Liver (tissue), 9 donors: ENCODE measurements around the gene GRAMD4. TPM values are rescaled to one million over a fixed set of nuclear protein-coding genes. Genes with fewer than 3 reads are reported as not detected.

ENCODE experiments used
- DNase-seq: peaks from one replicate; pipeline ENCODE4 v3.0.0-alpha.2; 2017; ENCODE audit warnings: low spot score
- H3K27ac ChIP-seq, 2 donors: one replicate each; pipeline ENCODE4 v1.7.0; 2013; ENCODE audit warnings: inconsistent platforms in 2 of 2, low read length in 2 of 2, control low read depth in 1 of 2, low read depth in 1 of 2, mild to moderate bottlenecking in 1 of 2
- H3K27me3 ChIP-seq, 4 donors: one replicate each; pipeline versions ENCODE4 v1.6.1 to v1.7.0; 2013; ENCODE audit warnings: low read length in 3 of 4, inconsistent platforms in 1 of 4, mild to moderate bottlenecking in 1 of 4, moderate library complexity in 1 of 4; ENCODE audit not compliant: control insufficient read depth in 4 of 4, insufficient read depth in 4 of 4
- H3K36me3 ChIP-seq, 4 donors: one replicate each; pipeline versions ENCODE4 v1.6.1 to v1.7.0; 2013; ENCODE audit warnings: low read length in 3 of 4, mild to moderate bottlenecking in 3 of 4, low read depth in 1 of 4, moderate library complexity in 1 of 4; ENCODE audit not compliant: control insufficient read depth in 4 of 4, insufficient read depth in 3 of 4
- H3K4me1 ChIP-seq, 4 donors: one replicate each; pipeline versions ENCODE4 v1.6.1 to v1.7.0; 2013; ENCODE audit warnings: low read length in 3 of 4, mild to moderate bottlenecking in 3 of 4, moderate library complexity in 1 of 4; ENCODE audit not compliant: control insufficient read depth in 4 of 4, insufficient read depth in 4 of 4
- H3K4me3 ChIP-seq, 3 donors: one replicate each; pipeline versions ENCODE4 v1.6.1 to v1.7.0; 2013; ENCODE audit warnings: low read length in 3 of 3, control low read depth in 1 of 3, low read depth in 1 of 3, mild to moderate bottlenecking in 1 of 3
- H3K9ac ChIP-seq, 2 donors: one replicate each; pipeline ENCODE4 v1.7.0; 2013; ENCODE audit warnings: low read length in 2 of 2, mild to moderate bottlenecking in 2 of 2, moderate library complexity in 2 of 2, control low read depth in 1 of 2, low read depth in 1 of 2
- H3K9me3 ChIP-seq, 4 donors: one replicate each; pipeline versions ENCODE4 v1.6.1 to v1.7.0; 2013; ENCODE audit warnings: low read length in 3 of 4; ENCODE audit not compliant: control insufficient read depth in 4 of 4
- CTCF ChIP-seq: fragments of 150-350 bp; IDR thresholded peaks from 2 replicates; pipeline ENCODE4 v1.5.1; 2017; ENCODE audit warnings: improper control_type of control experiment, low read depth, low read length; ENCODE audit not compliant: missing input control
- EGR1 ChIP-seq, 2 donors: IDR thresholded peaks; 2 replicates each; pipeline ENCODE4 v1.6.1; 2016 to 2018; ENCODE audit warnings: antibody characterized with exemption in 2 of 2, low read depth in 2 of 2
- FOXA1 ChIP-seq: IDR thresholded peaks from 2 replicates; pipeline ENCODE4 v1.6.1; 2016; ENCODE audit warnings: antibody characterized with exemption
- FOXA2 ChIP-seq: IDR thresholded peaks from 2 replicates; pipeline ENCODE4 v1.6.1; 2016; ENCODE audit warnings: antibody characterized with exemption
- GABPA ChIP-seq, 2 donors: IDR thresholded peaks in 1 of 2; conservative IDR thresholded peaks in 1 of 2; 2 replicates each; pipeline ENCODE4 v1.6.1; 2016; ENCODE audit warnings: antibody characterized with exemption in 2 of 2, mild to moderate bottlenecking in 1 of 2, moderate library complexity in 1 of 2
- HNF4A ChIP-seq, 2 donors: conservative IDR thresholded peaks; 2 replicates each; pipeline ENCODE4 v1.6.1; 2016; ENCODE audit warnings: antibody characterized with exemption in 2 of 2, mild to moderate bottlenecking in 2 of 2
- HNF4G ChIP-seq: IDR thresholded peaks from 2 replicates; pipeline ENCODE4 v1.6.1; 2016; ENCODE audit warnings: antibody characterized with exemption
- JUND ChIP-seq, 2 donors: IDR thresholded peaks; 2 replicates each; pipeline ENCODE4 v1.6.1; 2016; ENCODE audit warnings: antibody characterized with exemption in 2 of 2
- MAX ChIP-seq: IDR thresholded peaks from 2 replicates; pipeline ENCODE4 v1.6.1; 2016; ENCODE audit warnings: antibody characterized with exemption
- NR2F2 ChIP-seq: IDR thresholded peaks from 2 replicates; pipeline ENCODE4 v1.6.1; 2016; ENCODE audit warnings: antibody characterized with exemption
- RAD21 ChIP-seq, 2 donors: IDR thresholded peaks; 2 replicates each; pipeline ENCODE4 v1.6.1; 2016; ENCODE audit warnings: antibody characterized with exemption in 2 of 2, mild to moderate bottlenecking in 2 of 2
- RXRA ChIP-seq, 2 donors: IDR thresholded peaks; 2 replicates each; pipeline ENCODE4 v1.6.1; 2017 to 2018; ENCODE audit warnings: antibody characterized with exemption in 2 of 2, mild to moderate bottlenecking in 1 of 2
- SP1 ChIP-seq: IDR thresholded peaks from 2 replicates; pipeline ENCODE4 v1.6.1; 2018; ENCODE audit warnings: antibody characterized with exemption, mild to moderate bottlenecking
- TAF1 ChIP-seq: conservative IDR thresholded peaks from 2 replicates; pipeline ENCODE4 v1.6.1; 2016; ENCODE audit warnings: antibody characterized with exemption, mild to moderate bottlenecking
- YY1 ChIP-seq: IDR thresholded peaks from 2 replicates; pipeline ENCODE4 v1.6.1; 2016; ENCODE audit warnings: antibody characterized with exemption, mild to moderate bottlenecking
- WGBS: extraction: QIAGEN DNeasy Blood & Tissue Kit; methylation state at CpG from one replicate; pipeline ENCODE4 v1.1.7; 2013; 5-methylcytosine and 5-hydroxymethylcytosine counted together
- polyA plus RNA-seq, 2 donors: library from polyadenylated mRNA; stranded (reverse) in 1 of 2; unstranded in 1 of 2; fragments of 200-250 nt in 1 of 2; fragments of >200 nt in 1 of 2; fragmentation: Nextera tagmentation in 1 of 2; extraction: Ambion mirVana in 1 of 2; gene quantifications; one replicate each; pipeline versions ENCODE4 v1.2.1 to v1.2.3, GENCODE V29; 2013 to 2015
- total RNA-seq, 2 donors: library from RNA; depleted of rRNA; stranded (reverse); fragments of >200 nt; gene quantifications; one replicate each; pipeline ENCODE4 v1.2.3, GENCODE V29; 2014
- TF ChIP-seq, protein P1 (sequence below): IDR thresholded peaks from 2 replicates; pipeline ENCODE4 v1.6.1; 2016; ENCODE audit warnings: antibody characterized with exemption
- TF ChIP-seq, protein P2 (sequence below): IDR thresholded peaks from 2 replicates; pipeline ENCODE4 v1.6.1; 2016; ENCODE audit warnings: antibody characterized with exemption
- TF ChIP-seq, protein P3 (sequence below): IDR thresholded peaks from 2 replicates; pipeline ENCODE4 v1.6.1; 2016; ENCODE audit warnings: antibody characterized with exemption, mild to moderate bottlenecking
- donor health status: healthy.
- donor health status: healthy.
- donor health status: healthy.
- donor health status: healthy.
- donor health status: healthy.

GRAMD4 gene
- total and polyA plus RNA-seq, 4 donors: 2.7 to 53.5 (median 21.6) TPM

DNA sequence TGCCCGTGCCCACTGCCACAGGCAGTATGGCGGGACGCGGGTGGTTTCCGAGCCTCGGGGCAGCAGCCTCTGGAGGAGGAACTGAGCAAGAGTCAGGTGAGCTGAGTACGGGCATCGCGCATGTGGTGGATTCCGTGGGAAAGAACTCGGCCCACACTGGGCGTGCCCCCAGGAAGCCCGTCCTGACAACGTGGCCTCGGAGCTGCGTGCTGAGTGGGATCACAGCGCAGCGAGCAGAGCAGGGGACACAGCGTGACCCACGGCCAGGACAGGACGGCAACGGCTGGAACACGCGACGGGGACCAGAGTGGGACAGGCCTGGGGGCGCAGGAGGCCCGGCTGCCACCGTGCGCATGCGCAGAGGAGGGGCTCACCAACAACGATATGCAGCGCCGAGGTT lies 81.1 kb downstream of the GRAMD4 start:
- no peak overlapping the region for H3K27ac ChIP-seq
- H3K9me3 ChIP-seq: no peaks in the 10 kb centered on the region
- no peaks in the 10 kb centered on the region for H3K27me3 ChIP-seq
- H3K36me3 ChIP-seq: peaks cover 11 to 64% (median 39%) of the 10 kb centered on the region in 4 donors
- no peaks in the 10 kb centered on the region for H3K4me1 ChIP-seq
- no peak for DNase-seq
- 95% methylated on average over 33 of the region's 33 CpGs for WGBS
- no peak overlapping the region for H3K9ac ChIP-seq
- H3K4me3 ChIP-seq: no peak overlapping the region
- no peak for TF ChIP-seq RXRA (IDR thresholded peaks at IDR 0.05)
- TF ChIP-seq JUND (IDR thresholded peaks at IDR 0.05): no peak
- TF ChIP-seq, protein P1, sequence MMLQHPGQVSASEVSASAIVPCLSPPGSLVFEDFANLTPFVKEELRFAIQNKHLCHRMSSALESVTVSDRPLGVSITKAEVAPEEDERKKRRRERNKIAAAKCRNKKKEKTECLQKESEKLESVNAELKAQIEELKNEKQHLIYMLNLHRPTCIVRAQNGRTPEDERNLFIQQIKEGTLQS: no peak
- TF ChIP-seq YY1: no peak
- no peak for TF ChIP-seq RAD21 (IDR thresholded peaks at IDR 0.05)
- TF ChIP-seq HNF4A (conservative IDR thresholded peaks at IDR 0.05): no peak
- no peak for TF ChIP-seq SP1
- TF ChIP-seq GABPA (IDR thresholded peaks at IDR 0.05 in 1 of 2, conservative IDR thresholded peaks at IDR 0.05 in 1 of 2): no peak
- no peak for TF ChIP-seq CTCF
- TF ChIP-seq, protein P2, sequence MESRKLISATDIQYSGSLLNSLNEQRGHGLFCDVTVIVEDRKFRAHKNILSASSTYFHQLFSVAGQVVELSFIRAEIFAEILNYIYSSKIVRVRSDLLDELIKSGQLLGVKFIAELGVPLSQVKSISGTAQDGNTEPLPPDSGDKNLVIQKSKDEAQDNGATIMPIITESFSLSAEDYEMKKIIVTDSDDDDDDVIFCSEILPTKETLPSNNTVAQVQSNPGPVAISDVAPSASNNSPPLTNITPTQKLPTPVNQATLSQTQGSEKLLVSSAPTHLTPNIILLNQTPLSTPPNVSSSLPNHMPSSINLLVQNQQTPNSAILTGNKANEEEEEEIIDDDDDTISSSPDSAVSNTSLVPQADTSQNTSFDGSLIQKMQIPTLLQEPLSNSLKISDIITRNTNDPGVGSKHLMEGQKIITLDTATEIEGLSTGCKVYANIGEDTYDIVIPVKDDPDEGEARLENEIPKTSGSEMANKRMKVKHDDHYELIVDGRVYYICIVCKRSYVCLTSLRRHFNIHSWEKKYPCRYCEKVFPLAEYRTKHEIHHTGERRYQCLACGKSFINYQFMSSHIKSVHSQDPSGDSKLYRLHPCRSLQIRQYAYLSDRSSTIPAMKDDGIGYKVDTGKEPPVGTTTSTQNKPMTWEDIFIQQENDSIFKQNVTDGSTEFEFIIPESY: no peak
- TF ChIP-seq FOXA1: no peak
- no peak for TF ChIP-seq FOXA2
- TF ChIP-seq, protein P3, sequence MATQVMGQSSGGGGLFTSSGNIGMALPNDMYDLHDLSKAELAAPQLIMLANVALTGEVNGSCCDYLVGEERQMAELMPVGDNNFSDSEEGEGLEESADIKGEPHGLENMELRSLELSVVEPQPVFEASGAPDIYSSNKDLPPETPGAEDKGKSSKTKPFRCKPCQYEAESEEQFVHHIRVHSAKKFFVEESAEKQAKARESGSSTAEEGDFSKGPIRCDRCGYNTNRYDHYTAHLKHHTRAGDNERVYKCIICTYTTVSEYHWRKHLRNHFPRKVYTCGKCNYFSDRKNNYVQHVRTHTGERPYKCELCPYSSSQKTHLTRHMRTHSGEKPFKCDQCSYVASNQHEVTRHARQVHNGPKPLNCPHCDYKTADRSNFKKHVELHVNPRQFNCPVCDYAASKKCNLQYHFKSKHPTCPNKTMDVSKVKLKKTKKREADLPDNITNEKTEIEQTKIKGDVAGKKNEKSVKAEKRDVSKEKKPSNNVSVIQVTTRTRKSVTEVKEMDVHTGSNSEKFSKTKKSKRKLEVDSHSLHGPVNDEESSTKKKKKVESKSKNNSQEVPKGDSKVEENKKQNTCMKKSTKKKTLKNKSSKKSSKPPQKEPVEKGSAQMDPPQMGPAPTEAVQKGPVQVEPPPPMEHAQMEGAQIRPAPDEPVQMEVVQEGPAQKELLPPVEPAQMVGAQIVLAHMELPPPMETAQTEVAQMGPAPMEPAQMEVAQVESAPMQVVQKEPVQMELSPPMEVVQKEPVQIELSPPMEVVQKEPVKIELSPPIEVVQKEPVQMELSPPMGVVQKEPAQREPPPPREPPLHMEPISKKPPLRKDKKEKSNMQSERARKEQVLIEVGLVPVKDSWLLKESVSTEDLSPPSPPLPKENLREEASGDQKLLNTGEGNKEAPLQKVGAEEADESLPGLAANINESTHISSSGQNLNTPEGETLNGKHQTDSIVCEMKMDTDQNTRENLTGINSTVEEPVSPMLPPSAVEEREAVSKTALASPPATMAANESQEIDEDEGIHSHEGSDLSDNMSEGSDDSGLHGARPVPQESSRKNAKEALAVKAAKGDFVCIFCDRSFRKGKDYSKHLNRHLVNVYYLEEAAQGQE: no peak
- TF ChIP-seq HNF4G: no peak
- no peak for TF ChIP-seq MAX
- TF ChIP-seq TAF1: no peak
- no peak for TF ChIP-seq NR2F2
- TF ChIP-seq EGR1 (IDR thresholded peaks at IDR 0.05; ENCODE audit: low read depth in 2 of 2): no peak
